HG02943 (cell line): ENCODE measurements around the gene PRKD1.
"Not testable (repeated sequence)": the region's sequence is repeated elsewhere in the genome, so short reads cannot be mapped to it uniquely, and the experiment has no call there.

Experiments used
- ATAC-seq: cut with Tn5 transposase; IDR thresholded peaks from one replicate; pipeline ENCODE4 v1.9.1; 2021; ENCODE audit warnings: mild to moderate bottlenecking, low read depth, moderate library complexity; ENCODE audit not compliant: unreplicated experiment

PRKD1 gene

DNA sequence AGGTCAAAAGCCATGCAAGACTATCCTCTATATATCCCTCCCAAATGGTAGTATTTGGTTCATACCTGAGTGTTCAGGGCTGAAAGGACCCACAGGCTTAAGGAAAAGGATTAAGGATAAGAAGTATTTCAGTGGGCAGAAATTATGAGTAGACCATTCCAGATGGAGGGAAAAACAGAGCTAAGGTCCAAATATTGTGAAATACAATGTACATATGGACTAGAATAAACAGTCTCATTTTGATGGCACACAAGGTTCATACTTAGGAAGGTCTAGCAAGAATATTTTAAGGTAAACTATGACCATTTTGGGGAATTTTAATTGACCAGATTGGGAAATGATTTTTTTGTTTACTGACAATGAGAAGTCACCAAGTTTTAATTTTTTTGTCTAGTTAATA, 124.6 kb downstream of the PRKD1 start:
- ATAC-seq: no peak

DNA sequence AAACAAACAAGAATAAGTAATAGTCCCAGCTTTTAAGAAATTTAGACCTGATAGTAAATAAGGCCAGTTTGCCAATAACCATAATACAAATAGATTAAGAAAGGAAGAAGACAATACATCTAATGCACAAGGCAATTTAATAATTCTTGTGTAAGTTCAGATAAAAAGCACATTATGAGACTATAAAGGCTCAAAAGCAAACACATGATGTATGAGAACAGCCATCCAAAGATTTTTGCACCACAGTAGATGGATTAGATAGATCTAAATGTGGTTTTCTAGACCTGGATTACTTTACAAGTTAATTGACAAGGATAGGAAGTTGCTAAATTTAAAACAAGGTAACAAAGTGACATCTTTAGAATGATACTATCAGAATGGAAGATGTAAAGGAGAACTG, 125.4 kb downstream of the PRKD1 start:
- no peak for ATAC-seq

DNA sequence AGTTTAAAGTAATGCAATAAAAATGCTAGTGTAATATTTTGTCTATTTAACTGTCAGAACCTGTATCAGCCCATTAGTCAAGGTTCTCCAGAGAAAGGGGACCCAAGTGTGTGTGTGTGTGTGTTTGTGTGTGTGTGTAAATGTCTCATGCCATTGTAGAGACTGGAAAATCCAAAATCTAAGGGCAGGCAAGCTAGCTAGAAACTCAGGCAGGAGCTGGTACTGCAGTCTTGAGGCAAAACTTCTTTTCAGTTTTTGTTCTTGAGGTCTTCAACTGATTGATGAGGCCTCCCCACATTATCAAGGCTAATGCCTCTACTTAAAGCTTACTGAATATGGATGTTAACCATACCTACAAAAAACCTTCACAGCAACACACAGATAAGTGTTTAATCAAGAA, 126.7 kb downstream of the PRKD1 start:
- ATAC-seq: no peak

DNA sequence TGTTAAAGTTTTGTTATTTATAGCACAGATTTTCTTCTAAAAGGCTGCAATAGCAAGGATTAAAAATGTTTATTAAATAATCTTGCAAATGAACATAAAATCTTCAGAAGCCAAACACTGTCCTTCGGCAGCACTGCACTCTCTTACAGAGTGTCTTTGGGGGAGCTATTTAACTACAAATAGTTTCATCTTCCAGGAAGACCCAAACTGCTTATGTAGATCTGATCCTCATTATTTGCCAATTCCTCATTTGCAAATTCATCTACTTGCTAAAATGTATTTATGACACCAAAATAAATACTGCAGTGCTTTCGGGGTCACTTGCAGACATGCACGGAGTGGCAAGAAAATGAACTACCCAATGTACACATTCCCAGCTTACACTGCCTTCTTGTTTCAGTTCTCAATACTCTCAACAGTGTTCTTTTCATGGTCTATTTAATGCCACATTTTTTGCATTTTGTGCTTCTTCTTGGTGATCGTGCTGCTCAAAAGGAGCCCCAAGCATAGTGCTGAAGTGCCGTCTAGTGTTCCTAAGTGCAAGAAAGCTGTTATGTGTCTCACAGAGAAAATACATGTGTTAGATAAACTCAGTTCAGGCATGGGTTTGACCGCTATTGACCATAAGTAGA, 128.1 kb downstream of the PRKD1 start:
- ATAC-seq: no peak

DNA sequence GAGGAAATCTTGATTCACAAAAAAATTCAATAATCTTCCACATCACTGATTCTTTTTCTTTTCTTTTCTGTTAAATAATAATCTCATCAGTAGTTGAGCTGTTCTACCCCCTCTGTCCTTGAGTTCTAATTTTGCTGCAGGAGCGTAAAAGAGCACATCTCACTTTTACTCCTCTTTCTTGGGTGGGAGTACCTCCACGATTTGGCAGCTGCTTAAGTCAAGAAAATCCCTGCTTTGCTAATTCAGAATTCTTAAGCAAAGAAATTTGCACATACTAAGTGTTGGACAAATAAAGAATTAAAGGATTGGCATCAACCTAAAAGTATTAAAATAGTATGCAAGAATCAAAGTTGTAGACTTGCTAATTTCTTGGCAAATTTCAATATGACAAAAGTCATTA, 128.8 kb downstream of the PRKD1 start:
- ATAC-seq: no peak

DNA sequence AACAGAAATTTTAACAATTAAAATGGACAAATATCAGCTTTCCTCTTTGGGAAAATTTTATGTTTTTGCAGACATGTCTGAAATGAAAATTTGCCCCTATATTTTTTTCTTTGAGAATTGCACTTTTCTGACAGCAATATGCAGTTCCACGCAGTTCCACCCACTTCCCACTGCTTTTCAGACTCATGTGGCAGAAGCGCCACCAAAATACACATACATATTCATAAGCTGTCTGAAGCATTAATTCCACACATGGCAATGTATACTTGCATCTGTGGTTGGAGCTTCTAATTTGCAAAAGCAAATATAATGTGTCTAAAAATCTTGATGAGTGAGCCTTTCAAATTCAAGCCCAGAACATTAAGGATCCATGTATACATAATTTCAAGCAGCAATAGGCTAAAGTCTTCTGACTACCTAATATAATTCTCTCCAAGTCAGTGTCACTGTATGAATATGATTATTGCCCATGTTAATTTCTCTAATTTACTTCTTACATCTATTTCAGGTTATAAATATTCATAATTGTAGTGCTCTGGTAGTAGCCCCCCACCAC, 129.5 kb downstream of the PRKD1 start:
- ATAC-seq: no peak

DNA sequence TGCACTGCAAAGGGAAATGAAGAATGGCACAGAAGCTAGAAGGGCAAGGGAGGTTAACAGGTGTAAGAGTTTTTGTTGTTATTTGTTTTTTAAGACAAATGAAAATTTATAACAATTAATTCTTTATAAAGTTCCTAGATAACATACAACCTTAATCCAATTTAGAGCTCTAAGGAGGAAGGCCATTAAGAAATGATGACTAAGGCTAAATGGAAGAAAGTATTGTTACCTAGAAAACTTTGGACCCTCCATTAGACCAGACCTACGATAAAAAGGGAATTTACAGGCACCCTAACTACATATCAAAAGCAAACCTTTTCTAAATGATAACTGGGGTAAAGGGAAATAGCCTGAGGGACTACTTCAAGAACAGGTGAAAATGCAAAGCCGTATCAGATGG, 130.8 kb downstream of the PRKD1 start:
- ATAC-seq: no peak

DNA sequence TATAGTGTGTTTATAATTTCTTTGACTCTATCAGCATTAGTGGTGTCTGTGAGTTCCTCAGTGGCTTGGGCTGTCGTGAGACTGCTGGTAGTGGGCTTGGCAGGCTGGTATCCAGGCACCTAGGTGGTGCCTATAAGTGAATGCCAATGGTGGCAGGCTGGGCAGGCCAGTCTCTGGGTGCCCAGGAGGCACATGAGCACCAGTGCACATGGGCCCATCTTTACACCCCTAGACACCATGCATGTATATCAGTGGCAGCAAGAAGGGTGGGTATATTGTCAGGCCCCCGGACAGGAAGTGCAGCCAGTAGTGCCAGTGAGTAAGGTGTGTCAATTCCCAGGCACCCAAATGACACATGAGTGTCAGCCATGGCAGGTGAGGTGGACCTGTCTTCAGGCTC, 138.2 kb downstream of the PRKD1 start:
- no peak for ATAC-seq

DNA sequence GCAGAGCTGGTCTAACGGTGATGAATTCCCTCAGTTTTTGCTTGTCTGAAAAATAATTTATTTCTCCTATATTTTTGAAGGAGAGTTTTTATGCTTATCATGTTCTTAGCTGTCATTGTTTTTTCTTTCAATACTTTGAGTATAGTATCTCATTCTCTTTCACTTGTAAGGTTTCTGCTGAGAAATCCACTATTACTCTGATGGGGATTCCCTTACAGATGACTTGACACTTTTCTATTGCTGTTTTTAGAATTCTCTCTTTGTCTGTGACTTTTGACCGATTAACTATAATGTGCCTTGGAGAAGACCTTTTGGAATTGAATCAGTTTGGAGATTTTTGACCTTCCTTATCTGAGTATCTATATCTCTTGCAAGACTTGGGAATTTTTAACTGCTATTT, 139.6 kb downstream of the PRKD1 start:
- ATAC-seq: no peak

DNA sequence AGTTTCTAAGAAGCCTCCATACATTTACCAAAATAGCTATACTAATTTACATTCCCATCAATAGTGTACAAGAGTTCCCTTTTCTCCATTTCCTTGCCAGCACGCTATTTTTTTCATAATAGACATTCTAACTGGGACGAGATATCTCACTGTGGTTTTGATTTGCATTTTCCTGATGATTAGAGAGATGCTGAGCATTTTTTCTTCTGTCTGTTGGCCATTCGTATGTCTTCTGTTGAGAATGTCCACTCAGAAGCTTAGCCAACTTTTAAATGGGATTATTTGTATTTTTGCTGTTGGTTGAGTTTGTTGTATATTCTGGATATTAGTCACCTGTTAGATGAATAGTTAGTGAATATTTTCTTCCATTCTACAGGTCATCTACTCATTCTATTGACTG, 144.1 kb downstream of the PRKD1 start:
- no peak for ATAC-seq

DNA sequence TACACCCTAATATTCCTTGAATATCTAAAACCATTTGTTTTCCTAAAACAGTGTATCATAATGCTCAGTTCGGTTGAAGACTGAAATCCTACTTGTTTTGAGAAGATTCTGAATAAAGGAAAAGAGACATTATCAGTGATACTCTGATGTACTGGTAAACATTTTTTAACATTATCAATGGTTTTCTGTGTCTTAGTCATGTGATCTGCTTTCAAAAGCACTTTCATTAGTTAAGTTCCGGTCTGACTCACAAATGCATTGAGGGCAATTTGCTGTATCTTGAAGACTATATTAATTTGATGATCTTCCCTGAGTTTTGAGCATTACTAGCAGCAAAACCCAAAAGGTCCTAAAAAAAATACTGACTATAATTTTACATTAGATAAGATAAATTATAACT, 145.6 kb downstream of the PRKD1 start:
- no peak for ATAC-seq

DNA sequence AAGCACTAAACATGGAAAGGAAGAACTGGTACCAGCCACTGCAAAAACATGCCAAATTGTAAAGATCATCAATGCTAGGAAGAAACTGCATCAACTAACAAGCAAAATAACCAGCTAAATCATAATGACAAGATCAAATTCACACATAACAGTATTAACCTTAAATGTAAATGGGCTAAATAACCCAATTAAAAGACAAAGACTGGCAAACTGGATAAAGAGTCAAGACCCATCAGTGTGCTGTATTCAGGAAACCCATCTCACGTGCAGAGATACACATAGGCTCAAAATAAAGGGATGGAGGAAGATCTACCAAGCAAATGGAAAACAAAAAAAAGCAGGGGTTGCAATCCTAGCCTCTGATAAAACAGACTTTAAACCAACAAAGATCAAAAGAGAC, 150.5 kb downstream of the PRKD1 start:
- not testable (repeated sequence) for ATAC-seq

DNA sequence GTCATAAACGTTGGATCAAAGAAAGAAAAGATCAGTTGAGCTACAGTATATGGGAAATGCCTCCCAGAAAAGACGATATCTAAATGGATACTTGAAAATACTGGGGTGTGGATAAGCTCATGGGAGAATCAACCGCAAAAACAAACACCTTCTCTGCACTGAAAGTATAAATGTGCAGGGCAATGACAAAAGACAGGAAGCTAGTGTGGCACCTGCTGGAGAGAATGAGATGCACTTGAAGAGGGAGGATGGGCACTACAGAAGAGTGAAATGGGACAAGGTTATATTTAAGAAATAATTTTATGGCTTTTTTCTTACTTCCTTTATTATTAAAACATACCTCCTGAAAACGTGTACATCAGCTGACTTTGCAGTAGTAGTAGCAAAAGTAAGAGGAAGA, 153.7 kb downstream of the PRKD1 start:
- no peak for ATAC-seq

DNA sequence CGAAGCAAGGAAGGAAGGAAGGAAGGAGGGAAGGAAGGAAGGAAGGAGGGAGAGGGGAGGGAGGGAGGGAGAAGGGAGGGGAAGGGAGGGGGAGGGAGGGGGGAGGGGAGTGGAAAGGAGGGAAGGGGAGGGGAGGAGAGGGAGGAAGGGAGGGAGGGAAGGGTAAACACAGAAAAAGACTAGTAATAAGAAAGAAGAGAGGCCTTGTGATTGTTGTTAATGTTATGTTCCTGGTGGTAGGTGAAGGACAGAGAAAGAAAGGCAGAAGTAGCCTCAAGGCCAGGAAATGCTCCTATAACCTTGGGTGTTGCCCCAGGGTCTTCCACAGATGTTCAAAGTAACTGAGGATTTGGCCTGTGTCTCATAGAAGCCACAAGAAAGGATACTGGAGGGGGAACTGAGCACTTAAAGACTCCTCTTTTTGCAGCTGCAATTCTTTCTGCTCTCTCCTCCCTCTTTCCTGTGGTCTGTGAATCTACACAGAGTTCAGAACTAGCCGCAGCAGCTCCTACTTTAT, 164.2 kb downstream of the PRKD1 start:
- no peak for ATAC-seq

DNA sequence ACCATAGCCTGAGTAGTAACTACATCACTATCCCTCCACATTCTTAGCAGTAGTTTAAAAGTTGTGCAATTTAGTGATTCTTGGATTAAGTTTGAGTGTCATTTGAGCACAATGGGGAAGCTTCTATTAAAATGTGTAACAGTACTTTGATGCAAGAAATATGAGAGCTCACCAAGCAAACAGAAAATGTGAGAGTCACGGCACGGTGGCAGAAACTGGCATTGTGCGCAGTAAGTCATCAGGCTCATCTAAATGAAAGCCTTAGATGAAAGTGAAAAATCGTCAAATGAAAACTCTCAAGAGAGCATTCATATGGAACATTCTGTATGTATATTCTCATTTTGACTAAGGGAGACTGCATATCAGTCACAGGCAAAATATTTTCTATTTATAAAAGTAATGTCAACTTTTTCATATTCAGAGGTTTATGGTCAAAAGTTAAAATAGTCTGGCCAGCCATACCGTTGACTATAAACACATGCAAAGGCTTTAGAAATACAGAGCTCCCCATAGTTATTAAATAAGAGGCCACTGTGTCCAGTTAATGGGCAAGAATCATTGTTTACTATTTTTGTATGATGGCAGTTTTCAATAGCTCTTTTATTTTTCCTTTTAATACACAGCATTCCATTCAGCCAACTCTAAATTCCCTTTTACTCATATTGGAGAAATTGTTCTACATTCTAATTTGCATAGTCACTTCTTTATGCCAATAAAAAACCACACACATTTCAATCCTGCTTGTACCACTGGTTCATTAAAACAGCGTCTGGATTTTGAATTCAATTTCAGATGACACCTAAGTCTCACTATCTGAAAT, 167.9 kb downstream of the PRKD1 start:
- ATAC-seq: no peak

DNA sequence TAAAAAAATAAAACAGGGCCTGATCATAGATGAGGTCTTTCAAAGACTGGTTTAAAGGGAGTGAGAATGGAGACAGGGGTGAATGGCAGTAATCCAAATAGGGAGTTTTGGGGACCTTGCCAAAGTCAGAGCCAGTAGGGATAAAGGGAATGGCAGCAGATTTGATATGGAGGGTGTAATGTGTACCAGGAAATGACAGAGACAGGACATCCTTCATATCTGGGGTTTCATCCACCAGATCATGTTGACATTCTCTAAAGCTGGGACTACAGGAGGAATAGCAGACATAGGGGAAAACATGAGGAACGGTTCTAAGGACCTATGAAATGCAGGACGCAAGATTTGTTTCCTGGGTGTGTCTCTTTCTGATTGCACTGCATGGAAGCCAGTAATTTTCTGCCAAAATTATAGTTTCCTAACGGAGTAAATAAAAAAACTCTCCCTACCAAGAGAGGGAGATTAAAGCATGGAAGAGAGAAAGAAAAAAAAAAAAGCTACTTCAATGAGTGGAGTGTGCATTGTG, 169.9 kb downstream of the PRKD1 start:
- ATAC-seq: no peak

DNA sequence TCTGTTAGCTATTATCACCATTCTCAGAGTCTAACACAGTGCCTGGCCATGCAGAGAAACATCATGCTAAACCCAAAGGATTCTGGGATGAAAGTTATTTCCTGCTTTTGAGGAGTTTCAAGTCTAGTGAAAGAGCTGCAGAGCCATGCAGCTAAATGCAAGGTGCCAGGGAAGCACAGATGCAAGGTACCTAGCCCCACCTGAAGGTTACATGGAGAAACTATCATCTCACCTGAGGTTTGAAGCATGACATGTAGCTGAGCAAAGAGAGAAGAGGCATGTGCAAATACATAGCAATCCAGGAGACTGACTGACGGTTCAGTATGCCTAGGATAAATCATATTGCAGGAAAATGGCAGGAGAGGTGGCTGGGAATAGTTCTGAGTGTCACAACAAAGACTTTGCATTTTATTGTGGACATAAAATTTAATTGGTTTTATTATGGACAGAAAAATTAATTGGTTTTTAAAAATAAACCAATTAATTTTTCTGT, 170.4 kb downstream of the PRKD1 start:
- no peak for ATAC-seq

DNA sequence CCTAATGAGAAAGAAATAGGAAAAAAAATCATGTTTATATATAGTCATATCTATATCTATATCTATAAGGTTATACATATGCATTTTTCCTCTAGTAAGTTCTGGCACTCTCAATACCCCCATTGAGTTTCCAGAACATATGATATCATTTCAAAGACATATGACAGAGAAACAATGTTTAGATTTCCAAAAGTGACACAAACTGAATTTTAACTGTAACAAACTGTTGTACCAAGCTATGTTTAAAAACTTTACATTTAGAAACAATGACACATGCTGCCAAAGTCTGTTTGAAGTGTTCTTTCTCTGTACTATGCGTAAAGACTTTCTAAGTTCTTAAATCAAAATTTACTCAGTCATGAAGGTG, 171.6 kb downstream of the PRKD1 start:
- ATAC-seq: no peak

DNA sequence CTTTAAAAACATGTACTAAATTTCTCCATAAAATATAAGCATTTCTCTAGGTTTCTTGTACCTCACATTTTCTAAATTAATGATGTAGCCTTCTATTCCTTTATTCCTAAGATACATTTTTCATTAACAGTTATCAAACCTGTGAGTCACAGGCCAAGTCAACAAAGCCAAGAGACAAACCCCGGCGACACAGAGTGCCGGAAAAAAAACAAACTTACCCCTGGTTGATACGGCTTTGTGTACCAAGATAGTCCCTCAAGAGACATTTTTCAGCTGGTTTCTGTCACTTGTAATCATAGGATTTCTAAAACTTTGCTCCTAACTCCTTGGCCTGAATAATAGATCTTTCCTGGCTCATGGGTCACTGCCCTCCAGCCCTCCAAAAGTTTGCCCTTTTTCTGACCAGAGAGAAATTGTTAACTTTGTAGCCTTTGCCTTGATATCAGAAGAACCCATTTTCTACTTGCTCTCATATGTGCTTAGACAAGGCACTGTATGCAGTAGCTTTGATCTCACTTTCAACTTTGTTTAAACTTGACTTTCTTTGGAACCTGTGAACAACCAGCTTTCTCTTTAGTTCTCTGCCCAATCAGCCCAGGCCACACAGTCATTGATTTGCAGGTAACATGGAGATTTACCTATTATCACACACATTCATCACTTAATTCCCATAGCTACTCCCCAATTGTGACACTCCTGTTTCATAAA, 172.2 kb downstream of the PRKD1 start:
- ATAC-seq: no peak

DNA sequence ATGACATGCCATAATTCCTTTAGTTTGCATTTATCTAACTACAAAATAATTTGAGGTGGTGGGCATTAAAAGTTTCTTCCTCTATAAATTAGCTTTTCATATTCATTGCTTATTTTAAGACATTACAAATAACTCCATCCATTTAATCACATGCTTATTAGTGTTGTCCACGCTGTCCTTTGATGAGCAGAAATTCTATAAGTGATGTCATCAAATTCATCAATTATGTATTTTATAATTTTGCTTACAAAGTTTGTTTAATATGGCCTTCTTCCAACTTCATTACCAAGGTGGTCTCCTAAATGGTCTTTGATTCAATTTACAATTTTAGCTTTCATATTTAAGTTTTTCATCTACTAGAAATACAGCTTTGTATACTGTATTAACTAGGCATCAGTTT, 173.5 kb downstream of the PRKD1 start:
- ATAC-seq: no peak
